ENCODE results near the gene MAP2.

MAP2 gene

DNA sequence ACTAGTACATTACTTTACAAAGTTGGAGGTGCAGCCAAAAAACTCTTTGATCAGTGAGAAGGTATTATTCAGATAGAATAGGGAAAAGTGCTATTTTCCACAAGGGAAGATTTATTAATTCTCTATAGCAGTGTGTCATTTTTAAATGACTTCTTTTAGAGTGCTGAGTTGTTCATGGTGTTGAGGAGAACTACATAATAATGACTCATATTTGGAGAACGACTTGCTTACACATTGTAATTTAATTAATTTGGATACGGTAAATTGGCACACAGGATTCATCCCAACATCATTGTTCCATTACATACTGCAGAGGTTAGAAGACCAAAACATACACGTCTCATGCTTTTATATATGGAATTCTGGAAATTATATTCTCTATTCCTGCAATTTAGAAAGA lies 22.1 kb upstream of the MAP2 start:
- no peaks in the 10 kb centered on the region for H3K4me1 Mint-ChIP-seq
- H3K9me3 Mint-ChIP-seq, result no peaks in the 10 kb centered on the region
- no peak for ATAC-seq
- peaks cover 22% of the 10 kb centered on the region for H3K27me3 Mint-ChIP-seq
- H3K4me3 Mint-ChIP-seq, result no peak overlapping the region
- no peak overlapping the region for H3K27ac Mint-ChIP-seq
- H3K36me3 Mint-ChIP-seq, result no peaks in the 10 kb centered on the region

DNA sequence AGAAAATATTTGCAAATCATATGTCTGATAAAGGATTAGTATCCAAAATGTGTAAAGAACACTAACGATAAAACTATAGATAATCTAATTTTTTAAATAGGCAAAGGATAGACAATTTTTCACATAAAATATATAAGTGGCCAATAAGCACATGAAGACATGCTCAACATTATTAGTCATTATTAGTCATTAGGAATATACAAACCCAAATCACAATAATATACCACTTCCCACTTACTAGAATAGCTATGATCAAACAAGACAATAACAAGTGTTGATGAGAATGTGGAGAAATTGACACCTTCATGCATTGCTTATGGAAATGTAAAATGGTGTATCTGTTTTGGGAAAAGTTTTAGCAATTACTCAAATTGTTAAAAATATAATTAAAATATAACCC lies 12.6 kb upstream of the MAP2 start:
- Mint-ChIP-seq H3K27ac (no peak overlapping the region), H3K27me3 (no peaks in the 10 kb centered on the region), H3K4me1 (no peaks in the 10 kb centered on the region), H3K4me3 (no peak overlapping the region), H3K9me3 (peaks cover 6% of the 10 kb centered on the region), H3K36me3 (no peaks in the 10 kb centered on the region)
- ATAC-seq, result no peak

GRCh38 chr2:209411718-209412117 lies 12.1 kb upstream of the MAP2 start:
- peaks cover 6% of the 10 kb centered on the region for H3K9me3 Mint-ChIP-seq
- no peaks in the 10 kb centered on the region for H3K27me3 Mint-ChIP-seq

DNA sequence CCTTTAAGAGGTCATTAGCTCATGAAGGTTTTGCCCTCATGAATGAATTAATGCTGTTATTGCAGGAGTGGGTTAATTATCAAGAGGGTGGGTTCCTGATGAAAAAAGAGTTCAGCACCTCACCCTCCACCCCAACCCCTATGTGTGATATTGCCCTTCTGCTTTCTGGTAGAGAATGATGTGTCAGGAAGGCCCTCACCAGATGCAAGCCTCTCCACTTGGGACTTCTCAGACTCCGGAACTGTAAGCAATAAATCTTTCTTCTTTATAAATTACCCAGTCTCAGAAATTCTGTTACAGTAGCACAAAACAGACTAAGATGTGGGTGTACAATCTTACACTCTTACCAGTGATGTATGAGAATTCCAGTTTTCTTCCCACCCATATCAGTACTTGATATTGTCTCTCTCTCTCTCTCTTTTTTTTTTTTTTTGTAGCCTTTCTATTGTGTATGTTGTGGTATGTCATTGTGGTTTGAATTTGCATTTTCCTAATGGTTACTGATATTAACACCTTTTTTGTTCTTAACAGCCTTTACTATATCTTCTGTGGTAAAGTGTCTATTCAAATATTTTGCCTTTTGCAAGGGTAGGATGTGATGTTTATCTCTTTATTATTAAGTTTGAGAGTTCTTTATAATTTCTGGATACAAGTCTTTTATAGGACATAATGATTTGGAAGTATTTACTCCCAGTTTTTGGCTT lies 10.4 kb upstream of the MAP2 start:
- H3K9me3 Mint-ChIP-seq, result peaks cover 6% of the 10 kb centered on the region
- H3K4me1 Mint-ChIP-seq, result no peaks in the 10 kb centered on the region
- H3K36me3 Mint-ChIP-seq, result no peaks in the 10 kb centered on the region
- ATAC-seq, result no peak
- no peaks in the 10 kb centered on the region for H3K27me3 Mint-ChIP-seq
- H3K4me3 Mint-ChIP-seq, result no peak overlapping the region
- no peak overlapping the region for H3K27ac Mint-ChIP-seq

More at GRCh38 chr2:209411718-209412117, 12.1 kb upstream of the MAP2 start:
- Mint-ChIP-seq H3K27ac (no peak overlapping the region), H3K36me3 (no peaks in the 10 kb centered on the region), H3K4me3 (no peak overlapping the region), H3K4me1 (no peaks in the 10 kb centered on the region)
- ATAC-seq, result no peak

DNA sequence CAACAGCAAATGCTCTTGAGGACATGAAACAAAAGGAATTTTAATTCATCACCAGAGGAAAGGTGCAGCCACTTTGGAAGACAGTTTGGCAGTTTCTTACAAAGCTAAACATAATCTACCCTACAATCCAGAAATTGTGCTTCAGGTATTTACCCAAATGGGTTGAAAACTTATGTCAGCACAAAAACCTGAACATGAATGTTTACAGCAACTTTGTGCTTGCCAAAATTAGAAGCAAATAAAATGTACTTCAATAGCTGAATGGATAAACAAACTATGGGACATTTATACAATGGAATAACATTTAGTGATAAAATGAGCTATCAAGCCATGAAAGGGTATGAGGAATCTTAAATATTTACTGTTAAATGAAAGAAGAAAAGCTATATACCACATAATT lies 6.9 kb upstream of the MAP2 start:
- Mint-ChIP-seq H3K4me3 (no peak overlapping the region), H3K4me1 (no peaks in the 10 kb centered on the region), H3K9me3 (peaks cover 6% of the 10 kb centered on the region), H3K27me3 (no peaks in the 10 kb centered on the region), H3K36me3 (no peaks in the 10 kb centered on the region), H3K27ac (no peak overlapping the region)
- no peak for ATAC-seq

GRCh38 chr2:209422191-209422754 lies 1.6 kb upstream of the MAP2 start:
- no peak overlapping the region for H3K4me3 Mint-ChIP-seq
- peaks cover 17% of the 10 kb centered on the region for H3K4me1 Mint-ChIP-seq
- H3K27ac Mint-ChIP-seq, result no peak overlapping the region
- ATAC-seq, result no peak
- H3K27me3 Mint-ChIP-seq, result peaks cover 7% of the 10 kb centered on the region
- H3K36me3 Mint-ChIP-seq, result no peaks in the 10 kb centered on the region
- H3K9me3 Mint-ChIP-seq, result no peaks in the 10 kb centered on the region

- Mint-ChIP-seq H3K27me3 (peaks cover 7% of the 10 kb centered on the region), H3K4me3 (peak overlapping the region; percentile 91), H3K27ac (peak overlapping the region; percentile 40), H3K9me3 (no peaks in the 10 kb centered on the region), H3K4me1 (peaks cover 17% of the 10 kb centered on the region), H3K36me3 (no peaks in the 10 kb centered on the region)
- ATAC-seq, result peak; percentile 49
These were observed 403 bp downstream of the MAP2 start for GRCh38 chr2:209424199-209424701.

DNA sequence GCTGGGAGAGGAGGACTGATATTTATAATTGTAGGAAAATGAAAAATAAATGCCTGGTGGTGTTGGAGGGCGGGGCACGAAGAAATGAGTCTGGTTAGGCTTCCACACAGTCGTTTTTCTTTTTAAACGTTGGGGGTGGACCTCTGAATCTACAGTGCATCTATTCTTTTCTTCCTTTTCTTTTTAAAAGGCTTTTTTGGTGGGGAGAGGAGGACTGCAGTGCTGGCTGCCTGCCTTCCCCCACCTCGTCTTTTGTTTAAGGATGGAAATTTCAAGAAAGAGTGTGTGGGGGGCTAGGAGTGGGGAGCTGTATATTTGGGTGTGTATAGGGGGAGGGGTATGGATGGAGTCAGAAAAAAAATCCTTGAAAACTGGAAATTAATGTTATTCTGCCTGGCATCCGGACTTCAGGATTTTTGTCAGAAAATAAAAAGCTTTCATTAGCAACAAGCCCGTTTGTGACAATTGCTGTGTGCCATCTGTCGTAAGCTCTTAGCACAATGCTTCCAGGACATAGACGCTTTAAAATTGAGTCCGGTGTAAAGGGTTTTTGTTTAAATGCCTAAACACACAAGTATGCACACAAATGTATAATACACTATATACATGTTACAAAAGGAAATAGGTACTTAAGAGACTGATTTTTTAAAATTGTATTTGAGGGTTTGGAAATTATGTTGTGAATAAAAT lies 1.1 kb downstream of the MAP2 start:
- Mint-ChIP-seq H3K4me1 (peaks cover 17% of the 10 kb centered on the region), H3K36me3 (no peaks in the 10 kb centered on the region), H3K27ac (peak overlapping the region; percentile 40), H3K4me3 (peak overlapping the region; percentile 91), H3K9me3 (no peaks in the 10 kb centered on the region), H3K27me3 (peaks cover 7% of the 10 kb centered on the region)
- no peak for ATAC-seq

- Mint-ChIP-seq H3K4me3 (no peak overlapping the region), H3K36me3 (no peaks in the 10 kb centered on the region), H3K27me3 (peaks cover 7% of the 10 kb centered on the region), H3K9me3 (no peaks in the 10 kb centered on the region), H3K4me1 (peaks cover 17% of the 10 kb centered on the region), H3K27ac (no peak overlapping the region)
- ATAC-seq, result no peak
These were observed 1.7 kb downstream of the MAP2 start for GRCh38 chr2:209425471-209426071.

- Mint-ChIP-seq H3K4me1 (peaks cover 17% of the 10 kb centered on the region), H3K27me3 (peaks cover 7% of the 10 kb centered on the region), H3K27ac (no peak overlapping the region), H3K9me3 (no peaks in the 10 kb centered on the region), H3K36me3 (no peaks in the 10 kb centered on the region), H3K4me3 (no peak overlapping the region)
- no peak for ATAC-seq
These were observed 2.6 kb downstream of the MAP2 start for GRCh38 chr2:209426432-209426831.

DNA sequence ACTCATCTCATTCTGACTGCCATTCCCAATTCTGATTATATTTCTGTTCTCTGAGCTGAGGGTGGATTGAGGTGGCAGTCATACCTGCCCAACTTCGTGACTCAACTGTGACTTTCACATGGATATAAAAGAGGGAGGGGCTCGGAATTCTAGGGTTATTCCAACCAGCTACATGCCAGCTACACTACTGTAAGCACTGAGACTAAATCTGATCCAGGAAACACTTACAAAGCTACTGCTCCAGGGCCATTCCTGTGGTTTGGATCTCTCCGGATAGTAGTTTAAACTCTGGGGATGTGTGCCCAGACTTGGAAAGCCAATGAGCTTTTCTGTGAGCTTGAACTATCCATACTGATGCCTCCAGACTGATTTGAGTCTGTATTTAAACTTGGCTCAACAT lies 7.9 kb downstream of the MAP2 start:
- H3K27ac Mint-ChIP-seq, result no peak overlapping the region
- H3K27me3 Mint-ChIP-seq, result no peaks in the 10 kb centered on the region
- no peaks in the 10 kb centered on the region for H3K9me3 Mint-ChIP-seq
- no peak overlapping the region for H3K4me3 Mint-ChIP-seq
- no peak for ATAC-seq
- H3K36me3 Mint-ChIP-seq, result no peaks in the 10 kb centered on the region
- no peaks in the 10 kb centered on the region for H3K4me1 Mint-ChIP-seq

DNA sequence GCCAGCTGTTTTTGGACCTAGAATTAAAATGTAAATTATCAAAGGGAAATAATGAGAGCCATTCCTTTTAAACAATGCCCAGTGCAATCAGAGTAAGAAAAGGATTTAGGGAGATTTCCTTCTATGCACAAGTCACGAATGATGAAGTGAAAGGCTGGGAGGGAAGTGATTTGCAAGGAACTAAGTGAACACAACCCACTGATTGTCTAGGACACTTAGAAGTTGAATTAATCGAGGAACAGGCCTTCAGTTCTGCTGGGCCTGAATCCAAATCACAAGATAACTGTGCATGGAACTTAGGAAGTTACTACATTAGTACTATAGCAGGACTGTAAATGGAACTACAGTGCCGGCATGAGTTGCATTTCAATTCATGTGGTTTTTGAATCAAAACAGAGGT lies 17.7 kb downstream of the MAP2 start:
- Mint-ChIP-seq H3K4me1 (no peaks in the 10 kb centered on the region), H3K27me3 (no peaks in the 10 kb centered on the region), H3K4me3 (no peak overlapping the region), H3K36me3 (no peaks in the 10 kb centered on the region), H3K9me3 (no peaks in the 10 kb centered on the region), H3K27ac (no peak overlapping the region)
- ATAC-seq, result no peak

DNA sequence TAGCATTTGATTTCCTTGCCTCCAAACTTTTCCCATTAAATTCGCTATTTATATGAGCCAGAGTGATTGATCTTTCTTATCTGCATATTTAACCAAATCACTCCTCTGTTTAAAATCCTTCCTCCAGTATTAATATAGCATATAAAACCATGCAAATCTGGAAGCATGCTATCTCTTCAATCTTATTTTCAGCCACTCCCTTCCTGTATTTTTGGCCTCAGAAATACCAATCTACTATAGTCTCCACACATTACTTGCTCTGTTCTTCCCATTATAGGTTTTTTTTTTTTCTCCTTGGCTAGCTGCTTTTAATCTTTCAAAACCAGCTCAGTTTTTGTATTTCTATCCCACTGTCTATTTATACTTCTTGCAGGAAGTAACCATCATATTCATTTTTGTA lies 19.1 kb downstream of the MAP2 start:
- Mint-ChIP-seq H3K9me3 (no peaks in the 10 kb centered on the region), H3K4me1 (no peaks in the 10 kb centered on the region), H3K36me3 (no peaks in the 10 kb centered on the region), H3K27ac (no peak overlapping the region), H3K27me3 (no peaks in the 10 kb centered on the region), H3K4me3 (no peak overlapping the region)
- ATAC-seq, result no peak

- Mint-ChIP-seq H3K27ac (no peak overlapping the region), H3K9me3 (no peaks in the 10 kb centered on the region), H3K36me3 (no peaks in the 10 kb centered on the region)
These were observed 21.6 kb downstream of the MAP2 start for GRCh38 chr2:209445485-209445884.

DNA sequence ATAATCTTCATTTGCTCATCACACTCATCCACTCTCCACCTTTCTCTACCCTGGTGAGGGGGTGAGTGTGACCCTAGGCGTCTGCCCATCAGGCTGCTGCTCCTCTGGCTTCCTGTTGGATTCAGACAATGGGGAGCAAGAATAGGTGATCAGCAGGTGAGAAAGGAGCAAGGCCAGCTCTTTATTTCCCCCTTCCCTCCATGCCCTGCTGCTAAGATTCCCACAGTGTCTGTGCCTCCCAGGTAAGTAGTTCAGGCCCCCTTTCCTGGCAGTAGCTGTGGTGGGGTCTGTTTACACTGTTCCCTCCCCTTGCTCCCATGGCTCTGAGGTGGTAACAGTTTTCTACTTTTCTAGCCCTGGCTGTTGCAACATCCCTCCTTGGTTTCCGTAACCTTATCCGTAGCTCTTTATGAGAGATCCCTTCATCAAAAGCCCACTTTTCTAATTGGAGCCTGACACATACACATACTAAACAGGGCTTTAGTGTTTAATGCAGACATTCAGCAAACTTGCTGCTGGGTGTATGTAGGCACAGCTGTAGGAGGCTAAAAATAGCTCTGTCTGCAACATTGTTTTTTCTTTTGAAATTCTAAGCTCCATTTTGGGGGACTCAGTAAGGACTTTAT lies 27.5 kb downstream of the MAP2 start:
- no peak overlapping the region for H3K4me3 Mint-ChIP-seq
- H3K36me3 Mint-ChIP-seq, result no peaks in the 10 kb centered on the region
- no peak for ATAC-seq
- peaks cover 2% of the 10 kb centered on the region for H3K4me1 Mint-ChIP-seq
- H3K27ac Mint-ChIP-seq, result no peak overlapping the region
- H3K27me3 Mint-ChIP-seq, result no peaks in the 10 kb centered on the region
- no peaks in the 10 kb centered on the region for H3K9me3 Mint-ChIP-seq

More at GRCh38 chr2:209445485-209445884, 21.6 kb downstream of the MAP2 start:
- H3K27me3 Mint-ChIP-seq, result no peaks in the 10 kb centered on the region
- no peaks in the 10 kb centered on the region for H3K4me1 Mint-ChIP-seq
- no peak for ATAC-seq
- H3K4me3 Mint-ChIP-seq, result no peak overlapping the region

All from stimulated activated memory B cell treated with anti-CD40 and anti-IgM and Interleukin-4, amounts not matched to agents 10 μg/mL and 1 μg/mL and 100 μg/mL, for 72 hours (primary cell).